PC-3 (cell line): ENCODE results near the gene COL9A1. TPM values are rescaled to one million over a fixed set of nuclear protein-coding genes. Genes with fewer than 3 reads are reported as not detected.
"Not testable (repeated sequence)": the region's sequence is repeated elsewhere in the genome, so short reads cannot be mapped to it uniquely, and the experiment has no call there.

Source experiments
- ATAC-seq: fragments of 200-7000 bp; cut with Tn5 transposase; 2 replicates; pipeline ENCODE4 v1.9.1; 2020; ENCODE audit warnings: mild to moderate bottlenecking, moderate library complexity
- BruUV-seq: library from RNA; stranded (reverse); fragments of 400-500 nt; replicated peaks from 2 replicates; lab custom pipeline; 2021; lab: Mats Ljungman, UMichigan
- CTCF ChIA-PET: fragments of 300-600 bp; sonication (Branson Sonifier 250); formaldehyde crosslinking; loops from one replicate; lab custom pipeline; 2022; ENCODE audit warnings: antibody characterized with exemption; lab: Charles Lee
- POLR2A ChIA-PET: fragments of 300-600 bp; sonication (Branson Sonifier 250); formaldehyde crosslinking; loops from one replicate; lab custom pipeline; 2022; ENCODE audit warnings: antibody characterized with exemption; ENCODE audit not compliant: unreplicated experiment; lab: Charles Lee
- DNase-seq: peaks from one replicate; pipeline ENCODE4 v3.0.0-alpha.2; 2015
- H2AFZ ChIP-seq: fragments of 300-600 bp; sonication (generic); 2 replicates; pipeline ENCODE4 v1.6.0; 2016; ENCODE audit warnings: antibody characterized with exemption, low read length
- H3F3A ChIP-seq: fragments of 300-600 bp; sonication (generic); one replicate; pipeline ENCODE4 v1.6.0; 2017; ENCODE audit warnings: antibody characterized with exemption, low read length, control low read depth, mild to moderate bottlenecking; ENCODE audit not compliant: unreplicated experiment
- H3K27ac ChIP-seq: fragments of 300-600 bp; sonication (generic); 2 replicates; pipeline ENCODE4 v1.5.1; 2016; ENCODE audit warnings: mild to moderate bottlenecking, low read length
- H3K27me3 ChIP-seq: fragments of 300-600 bp; sonication (generic); 2 replicates; pipeline ENCODE4 v1.6.1; 2016; ENCODE audit warnings: low read length, mixed read lengths
- H3K36me3 ChIP-seq: fragments of 300-600 bp; sonication (generic); 2 replicates; pipeline ENCODE4 v1.6.1; 2016; ENCODE audit warnings: low read depth, mixed run types, low read length, mixed read lengths
- H3K4me1 ChIP-seq: fragments of 300-600 bp; sonication (generic); 2 replicates; pipeline ENCODE4 v1.5.1; 2016; ENCODE audit warnings: low read length; ENCODE audit not compliant: insufficient read depth
- H3K4me2 ChIP-seq: fragments of 300-600 bp; sonication (generic); 2 replicates; pipeline ENCODE4 v1.6.0; 2016; ENCODE audit warnings: low read length
- H3K4me3 ChIP-seq: fragments of 300-600 bp; sonication (generic); 2 replicates; pipeline ENCODE4 v1.5.1; 2016; ENCODE audit warnings: mild to moderate bottlenecking, low read length, mixed read lengths
- H3K79me2 ChIP-seq: fragments of 300-600 bp; sonication (generic); 2 replicates; pipeline ENCODE4 v1.6.1; 2017; ENCODE audit warnings: low read length, mixed read lengths
- H3K9ac ChIP-seq: fragments of 300-600 bp; sonication (generic); 2 replicates; pipeline ENCODE4 v1.6.0; 2016; ENCODE audit warnings: mild to moderate bottlenecking, low read length
- H3K9me2 ChIP-seq: fragments of 300-600 bp; sonication (generic); replicated peaks from 2 replicates; pipeline ENCODE4 v1.6.1; 2016; ENCODE audit warnings: mixed run types, low read length, mixed read lengths
- H3K9me3 ChIP-seq: fragments of 300-600 bp; sonication (generic); 2 replicates; pipeline ENCODE4 v1.6.1; 2016; ENCODE audit warnings: low read length, mixed read lengths
- H4K20me1 ChIP-seq: fragments of 300-600 bp; sonication (generic); 2 replicates; pipeline ENCODE4 v1.6.1; 2016; ENCODE audit warnings: low read length, mixed read lengths
- CTCF ChIP-seq: fragments of 300-600 bp; sonication (generic); conservative IDR thresholded peaks from 2 replicates; pipeline ENCODE4 v1.5.1; 2017; ENCODE audit warnings: antibody characterized with exemption, low read depth, mild to moderate bottlenecking, low read length
- EZH2 ChIP-seq: fragments of 300-600 bp; sonication (generic); IDR thresholded peaks from one replicate; pipeline ENCODE4 v1.6.1; 2017; ENCODE audit warnings: antibody characterized with exemption, mild to moderate bottlenecking, low read length; ENCODE audit not compliant: unreplicated experiment
- EZH2phosphoT487 ChIP-seq: fragments of 300-600 bp; sonication (generic); IDR thresholded peaks from 2 replicates; pipeline ENCODE4 v1.6.1; 2018; ENCODE audit warnings: mild to moderate bottlenecking, antibody characterized with exemption, low read length, borderline replicate concordance
- intact Hi-C: fragments of 100-400 bp; cut with micrococcal nuclease; formaldehyde crosslinking; loops from 2 replicates; pipeline ENCODE4 v1.9.0; 2023
- total RNA-seq: library from RNA; depleted of rRNA; stranded (reverse); fragments of >200 nt; gene quantifications from 2 replicates; pipeline ENCODE4 v1.2.3, GENCODE V29; 2014

COL9A1 gene
- total RNA-seq, 1 experiment from 2014 or later = not detected

GRCh38 chr6:70325009-70325408, 22.1 kb upstream of the COL9A1 start:
- Histone ChIP-seq H3K27ac (no peak overlapping the region), H3F3A (no peaks in the 10 kb centered on the region), H3K27me3 (no peaks in the 10 kb centered on the region), H3K79me2 (no peaks in the 10 kb centered on the region), H3K4me1 (no peaks in the 10 kb centered on the region), H3K9ac (no peak overlapping the region), H3K9me2 (no peaks in the 10 kb centered on the region), H4K20me1 (no peaks in the 10 kb centered on the region), H3K4me2 (no peak overlapping the region), H3K36me3 (no peaks in the 10 kb centered on the region), H3K4me3 (no peak overlapping the region), H3K9me3 (no peaks in the 10 kb centered on the region), H2AFZ (no peak overlapping the region)
- DNase-seq (no peak), ATAC-seq (no peak)
- TF ChIP-seq CTCF = no peak
- no peak for TF ChIP-seq EZH2
- no peak for TF ChIP-seq EZH2phosphoT487
- CTCF ChIA-PET = no interaction called here
- intact Hi-C loops = no loop called here
- no TSS peak for BruUV-seq
- POLR2A ChIA-PET = no interaction called here

GRCh38 chr6:70317799-70318198, 14.9 kb upstream of the COL9A1 start:
- H3K4me2 ChIP-seq, H3K36me3 ChIP-seq, ATAC-seq, H3K9me2 ChIP-seq, H3K4me1 ChIP-seq, intact Hi-C loops, CTCF ChIA-PET, POLR2A ChIA-PET, H3K79me2 ChIP-seq, H3K9ac ChIP-seq, BruUV-seq, H3F3A ChIP-seq, H3K9me3 ChIP-seq, DNase-seq, H4K20me1 ChIP-seq, H3K27ac ChIP-seq, H2AFZ ChIP-seq, H3K4me3 ChIP-seq: not testable (repeated sequence)
- H3K27me3 ChIP-seq = peaks cover 33% of the 10 kb centered on the region

GRCh38 chr6:70315079-70315751, 12.3 kb upstream of the COL9A1 start:
- intact Hi-C loops = no loop called here
- Histone ChIP-seq H3K9ac (no peak overlapping the region), H3F3A (no peaks in the 10 kb centered on the region), H3K4me2 (no peak overlapping the region), H3K27ac (no peak overlapping the region), H3K4me1 (peaks cover 10% of the 10 kb centered on the region), H3K9me3 (no peaks in the 10 kb centered on the region), H3K27me3 (peaks cover 33% of the 10 kb centered on the region), H3K36me3 (no peaks in the 10 kb centered on the region), H3K4me3 (no peak overlapping the region), H2AFZ (no peak overlapping the region), H3K79me2 (no peaks in the 10 kb centered on the region), H4K20me1 (no peaks in the 10 kb centered on the region), H3K9me2 (no peaks in the 10 kb centered on the region)
- BruUV-seq = no TSS peak
- ATAC-seq (no peak), DNase-seq (no peak)
- TF ChIP-seq EZH2 (no peak), EZH2phosphoT487 (no peak), CTCF (no peak)
- ChIA-PET POLR2A (no interaction called here), CTCF (no interaction called here)
